SH-SY5Y (cell line): ENCODE results near the gene TMEM186.

Source experiments
- GATA2 ChIP-seq: IDR thresholded peaks from 2 replicates; pipeline ENCODE4 v1.6.1; 2011; ENCODE audit warnings: mild to moderate bottlenecking, low read depth, low read length
- GATA3 ChIP-seq: IDR thresholded peaks from 2 replicates; pipeline ENCODE4 v1.6.1; 2011; ENCODE audit warnings: low read depth, mild to moderate bottlenecking, low read length, moderate library complexity

- TF ChIP-seq GATA2 (no peak), GATA3 (no peak)
Measured at GRCh38 chr16:8763899-8764298, 33.5 kb downstream of the TMEM186 start.
